Activated naive CD8-positive, alpha-beta T cell treated with anti-CD3 and anti-CD28 coated beads, Interleukin-2, amount 50 U/mL, for 16 hours (primary cell): ENCODE measurements around the gene POLD1.
A peak's percentile ranks its signal among the peaks of the same experiment; 100 is the strongest.

Experiments
- DNase-seq: peaks from one replicate; pipeline ENCODE4 v3.0.0-alpha.2; 2020; ENCODE audit warnings: low read depth, low spot score

POLD1 gene

GRCh38 chr19:50418176-50419021 lies 34.3 kb downstream of the POLD1 start, which contains the start of gene SPIB:
Gene SPIB (plus strand): TSS chr19:50418938. CDS start chr19:50418963, 25 bp downstream.
- DNase-seq = no peak

GRCh38 chr19:50419022-50419579 lies 35.0 kb downstream of the POLD1 start:
- DNase-seq = no peak

GRCh38 chr19:50419580-50420035 lies 35.5 kb downstream of the POLD1 start:
- DNase-seq = no peak

- no peak for DNase-seq
These were observed 36.0 kb downstream of the POLD1 start for GRCh38 chr19:50420127-50420526.

- no peak for DNase-seq
These were observed 36.7 kb downstream of the POLD1 start for GRCh38 chr19:50420808-50421207.

GRCh38 chr19:50422397-50423278 lies 38.5 kb downstream of the POLD1 start:
- DNase-seq = no peak

- no peak for DNase-seq
These were observed 39.3 kb downstream of the POLD1 start for GRCh38 chr19:50423279-50424113.

GRCh38 chr19:50425581-50425980 lies 41.4 kb downstream of the POLD1 start:
- DNase-seq = no peak

GRCh38 chr19:50427318-50427925 lies 43.3 kb downstream of the POLD1 start:
- DNase-seq = no peak

GRCh38 chr19:50427997-50428425 lies 43.9 kb downstream of the POLD1 start:
- DNase-seq = no peak

GRCh38 chr19:50428772-50429463 lies 44.8 kb downstream of the POLD1 start:
- DNase-seq = no peak

GRCh38 chr19:50430888-50431342 lies 46.8 kb downstream of the POLD1 start:
- no peak for DNase-seq

GRCh38 chr19:50431343-50432220 lies 47.4 kb downstream of the POLD1 start:
- DNase-seq = peak; percentile 54

- no peak for DNase-seq
These were observed 48.3 kb downstream of the POLD1 start, which contains the start of gene MYBPC2 for GRCh38 chr19:50432221-50433028. Gene MYBPC2 (plus strand): TSS chr19:50432892. CDS start chr19:50432954, 62 bp downstream.

GRCh38 chr19:50433201-50434180 lies 49.3 kb downstream of the POLD1 start:
- DNase-seq = no peak

- DNase-seq = no peak
These were observed 50.4 kb downstream of the POLD1 start for GRCh38 chr19:50434525-50434924.

- DNase-seq = no peak
These were observed 51.1 kb downstream of the POLD1 start for GRCh38 chr19:50435221-50435620.
